ENCODE results near the gene HOOK2. TPM values are rescaled to one million over a fixed set of nuclear protein-coding genes. Genes with fewer than 3 reads are reported as not detected.

HOOK2 gene
- total and polyA plus RNA-seq, 7 experiments from 2014 or later = 4.0 to 37.5 (median 20.1) TPM

DNA sequence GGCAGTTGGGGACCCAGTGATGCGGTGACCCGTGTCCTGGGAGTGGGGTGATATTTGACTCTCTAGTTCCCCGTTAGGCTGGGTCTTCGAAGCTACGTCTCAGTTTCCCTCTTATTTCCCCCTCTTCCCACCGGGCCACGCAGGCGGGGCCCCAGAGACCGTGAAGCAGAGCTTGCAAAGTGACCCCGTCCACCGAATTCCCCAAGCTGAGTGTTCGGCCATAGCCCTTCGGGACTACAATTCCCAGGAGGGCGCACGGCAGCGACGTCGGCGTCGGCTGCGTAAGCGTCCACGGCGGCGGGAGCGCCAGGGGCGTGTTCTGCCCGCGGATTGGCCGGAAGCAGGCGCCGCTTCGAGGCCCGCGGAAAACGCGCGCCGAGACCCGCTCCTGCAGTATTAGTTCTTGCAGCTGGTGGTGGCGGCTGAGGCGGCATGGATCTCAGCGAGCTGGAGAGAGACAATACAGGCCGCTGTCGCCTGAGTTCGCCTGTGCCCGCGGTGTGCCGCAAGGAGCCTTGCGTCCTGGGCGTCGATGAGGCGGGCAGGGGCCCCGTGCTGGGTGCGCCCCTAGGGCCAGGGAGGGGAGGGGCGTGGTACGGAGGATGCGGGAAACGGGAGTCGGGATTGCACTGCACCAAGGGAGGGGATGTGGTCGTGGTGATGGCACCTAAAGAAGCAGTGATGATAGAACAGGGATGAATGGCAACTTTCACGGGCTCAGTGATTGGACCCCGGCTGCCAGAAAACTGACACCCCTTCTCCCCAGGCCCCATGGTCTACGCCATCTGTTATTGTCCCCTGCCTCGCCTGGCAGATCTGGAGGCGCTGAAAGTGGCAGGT, 31.1 kb upstream of the HOOK2 start, which contains the start of gene RNASEH2A:
Gene RNASEH2A (plus strand): TSS at position 343 of the 840 bp plus-strand sequence. CDS start 90 bp downstream, at position 433.
- Histone ChIP-seq H3K9me3 (ENCODE audit: control insufficient read depth in 2 of 3, low read length in 3 of 3) (no peaks in the 10 kb centered on the region), H3K36me3 (ENCODE audit: control insufficient read depth in 2 of 3, insufficient read depth in 3 of 3, low read length in 3 of 3) (peaks cover 0 to 9% (median 0%) of the 10 kb centered on the region in 3 experiments), H3K27ac (ENCODE audit: low read depth, low read length) (peak within 1 kb of the TSS; percentile 70), H3K27me3 (ENCODE audit: control insufficient read depth in 2 of 2, insufficient read depth in 2 of 2, low read length in 2 of 2) (no peaks in the 10 kb centered on the region), H3K4me3 (ENCODE audit: low read length) (peak within 1 kb of the TSS; percentile 73), H3K4me1 (ENCODE audit: control insufficient read depth in 2 of 2, insufficient read depth in 2 of 2, low read length in 2 of 2) (peaks cover 18% of the 10 kb centered on the region in 2 donors)
- ChIA-PET POLR2A (interaction anchor here (0.6 to 2.4 kb wide), 9 partner anchors 11 to 85 kb away, joined by 3 to 25 read pairs (median 6); partner anchors contain the start of gene JUNB), CTCF (interaction anchor here (0.7 to 1.5 kb wide), 4 partner anchors 11 to 48 kb away, joined by 3 to 5 read pairs (median 3); no protein-coding TSS in a partner anchor)
- peaks cover 15 to 26% (median 21%) of the 10 kb centered on the region in 7 donors for H3K4me1 Mint-ChIP-seq
- intact Hi-C loops (cut with micrococcal nuclease) = loop anchor here (1.0 to 2.0 kb wide), 4 partner anchors 14 to 132 kb away; partner anchors contain the start of genes GET3 (in 2 of the 2) and CALR (in 1 of the 2)
- peaks cover 0 to 6% (median 0%) of the 10 kb centered on the region in 5 donors for H3K27me3 Mint-ChIP-seq
- peak within 1 kb of the TSS; percentile 81 to 96 (median 91) for H3K4me3 Mint-ChIP-seq
- peaks cover 0 to 1% (median 0%) of the 10 kb centered on the region in 11 donors for H3K9me3 Mint-ChIP-seq
- DNase-seq = peak; percentile 74 to 87 (median 84)
- H3K36me3 Mint-ChIP-seq = peaks cover 0 to 7% (median 3%) of the 10 kb centered on the region in 5 donors
- peak within 1 kb of the TSS; percentile 71 to 94 (median 89) for H3K27ac Mint-ChIP-seq
- ATAC-seq = peak; percentile 95

DNA sequence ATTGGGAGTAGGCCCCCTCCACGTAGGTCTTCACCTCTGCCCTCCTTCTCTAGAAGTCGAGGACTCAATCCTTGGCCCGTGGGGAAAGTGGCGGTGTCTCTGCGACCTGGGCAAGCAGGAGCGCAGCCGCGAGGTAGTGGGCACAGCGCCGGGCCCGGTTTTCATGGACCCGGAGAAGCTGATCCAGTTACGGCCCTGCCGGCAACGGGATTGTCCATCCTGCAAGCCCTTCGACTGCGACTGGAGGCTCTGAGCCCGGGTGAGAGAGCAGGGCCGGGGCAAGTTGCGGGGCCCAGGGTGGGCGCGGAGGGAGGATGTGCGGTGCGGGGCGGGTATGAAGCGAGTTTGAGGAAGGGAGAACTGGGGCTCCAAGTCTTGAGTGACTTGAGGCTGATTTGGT, 28.7 kb upstream of the HOOK2 start:
- H3K9me3 Mint-ChIP-seq = peaks cover 0 to 1% (median 0%) of the 10 kb centered on the region in 11 donors
- Histone ChIP-seq H3K4me1 (ENCODE audit: control insufficient read depth in 2 of 2, insufficient read depth in 2 of 2, low read length in 2 of 2) (peaks cover 26 to 28% of the 10 kb centered on the region in 2 donors), H3K27ac (ENCODE audit: low read depth, low read length) (no peak overlapping the region), H3K27me3 (ENCODE audit: control insufficient read depth in 2 of 2, insufficient read depth in 2 of 2, low read length in 2 of 2) (no peaks in the 10 kb centered on the region), H3K4me3 (ENCODE audit: low read length) (no peak overlapping the region), H3K9me3 (ENCODE audit: control insufficient read depth in 2 of 3, low read length in 3 of 3) (no peaks in the 10 kb centered on the region), H3K36me3 (ENCODE audit: control insufficient read depth in 2 of 3, insufficient read depth in 3 of 3, low read length in 3 of 3) (peaks cover 0 to 23% (median 5%) of the 10 kb centered on the region in 3 experiments)
- CTCF ChIA-PET = interaction anchor here (1.4 kb wide), 1 partner anchor 44 kb away, joined by 5 read pairs; no protein-coding TSS in a partner anchor
- POLR2A ChIA-PET = interaction anchor here (1.6 to 5.1 kb wide), 3 partner anchors 12 to 26 kb away, joined by 5 to 31 read pairs (median 27); partner anchors contain the start of gene JUNB
- peaks cover 0 to 9% (median 3%) of the 10 kb centered on the region in 5 donors for H3K36me3 Mint-ChIP-seq
- ATAC-seq (no peak), DNase-seq (no peak)
- no peak overlapping the region for H3K27ac Mint-ChIP-seq
- intact Hi-C loops (cut with micrococcal nuclease) = loop anchor here in 1 of 2 donors (5.0 kb wide), 1 partner anchor 33 kb away; the partner anchor contains the start of gene MAST1
- peaks cover 0 to 6% (median 0%) of the 10 kb centered on the region in 5 donors for H3K27me3 Mint-ChIP-seq
- peak overlapping the region in 2 of 10 donors; percentile 14 to 64 for H3K4me3 Mint-ChIP-seq
- H3K4me1 Mint-ChIP-seq = peaks cover 15 to 42% (median 35%) of the 10 kb centered on the region in 7 donors

DNA sequence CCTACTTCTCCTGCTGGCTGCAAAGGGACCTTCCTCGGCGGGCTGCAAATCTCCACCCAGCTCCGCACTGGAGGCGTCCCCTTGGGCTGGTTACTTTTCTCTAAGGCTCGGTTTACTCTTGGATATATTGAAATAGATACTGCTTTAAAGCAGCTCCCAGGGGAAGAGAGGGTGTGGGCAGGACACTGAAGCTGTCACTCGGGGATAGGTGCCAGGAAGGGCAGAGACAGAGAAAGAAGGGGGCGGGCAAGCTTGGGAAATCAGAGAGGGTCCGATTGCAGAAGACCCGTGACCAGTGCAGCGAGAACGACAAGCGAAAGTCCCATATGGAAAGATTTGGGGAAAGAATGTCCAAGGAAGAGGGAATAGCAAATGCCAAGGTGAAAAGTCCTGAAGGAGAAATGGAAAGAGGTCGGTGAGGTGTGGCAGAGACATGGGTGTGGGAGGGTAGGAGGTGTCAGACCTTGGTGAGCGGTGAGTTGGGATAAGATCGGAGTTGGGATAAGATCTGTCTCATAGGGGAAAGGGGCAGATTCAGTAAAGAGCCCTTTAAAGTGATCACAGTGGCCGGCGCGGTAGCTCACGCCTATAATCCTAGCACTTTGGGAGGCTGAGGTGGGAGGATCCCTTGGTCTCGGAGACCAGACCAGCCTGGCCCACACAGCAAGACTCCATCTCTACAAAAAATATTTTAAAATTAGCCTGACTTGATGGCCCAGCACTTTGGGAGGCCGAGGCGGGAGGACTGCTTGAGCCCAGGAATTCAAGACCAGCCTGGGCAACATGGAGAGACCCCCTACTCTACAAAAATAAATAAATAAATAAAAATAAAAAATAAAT, 27.1 kb upstream of the HOOK2 start:
- H3K27ac ChIP-seq (ENCODE audit: low read depth, low read length) = peak overlapping the region; percentile 86

DNA sequence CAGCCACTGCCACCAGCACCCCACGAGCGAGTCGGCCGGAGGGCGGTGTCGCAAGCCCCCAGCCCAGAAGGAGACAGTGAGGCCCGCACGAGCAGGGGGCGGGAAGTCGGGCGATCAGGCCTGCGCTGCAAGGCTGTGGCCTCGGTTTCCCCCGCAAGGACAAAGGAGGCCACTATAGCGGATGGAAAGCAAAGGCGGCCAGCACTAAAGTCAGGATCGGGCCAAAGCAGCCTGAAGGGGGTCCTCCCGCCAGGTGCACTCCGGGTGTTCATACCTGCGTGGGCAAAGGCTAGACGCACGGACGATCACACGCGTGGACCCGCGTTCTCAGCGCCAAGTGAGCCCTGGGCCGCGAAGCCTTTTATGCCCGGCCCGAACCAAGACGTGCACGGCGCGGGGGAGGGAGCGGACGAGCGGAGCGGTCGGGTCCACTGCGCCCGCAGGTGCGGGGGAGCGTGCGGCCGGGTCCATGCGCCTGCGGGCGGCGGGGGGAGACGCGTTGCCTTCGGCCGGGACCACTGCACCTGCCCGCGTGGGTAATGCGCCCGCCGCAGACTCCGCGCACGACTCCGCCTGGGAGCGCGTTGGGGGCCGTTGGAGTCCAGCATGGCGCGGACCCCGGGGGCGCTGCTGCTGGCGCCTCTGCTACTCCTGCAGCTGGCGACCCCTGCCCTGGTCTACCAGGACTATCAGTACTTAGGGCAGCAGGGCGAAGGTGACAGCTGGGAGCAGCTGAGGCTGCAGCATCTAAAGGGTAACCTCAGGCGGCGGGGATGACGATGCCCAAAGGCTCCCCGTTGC, 26.3 kb upstream of the HOOK2 start, which contains the start of the genes PRDX2 and THSD8:
Gene PRDX2 (minus strand): TSS at position 335 of the 801 bp plus-strand sequence. CDS start 539 bp downstream, outside the sequence.
Gene THSD8 (plus strand): TSS at position 604 of the 801 bp plus-strand sequence. CDS start 3 bp downstream, at position 607.
- intact Hi-C loops (cut with micrococcal nuclease) = loop anchor here (2.0 to 5.0 kb wide), 2 partner anchors 36 to 67 kb away; partner anchors contain the start of genes MAST1 (in 1 of the 2) and TRIR (in 1 of the 2)
- peaks cover 12 to 33% (median 31%) of the 10 kb centered on the region in 7 donors for H3K4me1 Mint-ChIP-seq

More for the DNA sequence above, 27.1 kb upstream of the HOOK2 start:
- Mint-ChIP-seq H3K4me3 (peak overlapping the region; percentile 85 to 91 (median 88)), H3K9me3 (peaks cover 0 to 1% (median 0%) of the 10 kb centered on the region in 11 donors), H3K36me3 (peaks cover 0 to 6% (median 0%) of the 10 kb centered on the region in 5 donors), H3K27ac (peak overlapping the region in 7 of 9 donors; percentile 21 to 90 (median 71)), H3K4me1 (peaks cover 15 to 37% (median 34%) of the 10 kb centered on the region in 7 donors), H3K27me3 (peaks cover 0 to 6% (median 0%) of the 10 kb centered on the region in 5 donors)
- intact Hi-C loops (cut with micrococcal nuclease) = loop anchor here in 1 of 2 donors (5.0 kb wide), 1 partner anchor 35 kb away; the partner anchor contains the start of gene MAST1
- Histone ChIP-seq H3K27me3 (ENCODE audit: control insufficient read depth in 2 of 2, insufficient read depth in 2 of 2, low read length in 2 of 2) (no peaks in the 10 kb centered on the region), H3K9me3 (ENCODE audit: control insufficient read depth in 2 of 3, low read length in 3 of 3) (no peaks in the 10 kb centered on the region), H3K4me1 (ENCODE audit: control insufficient read depth in 2 of 2, insufficient read depth in 2 of 2, low read length in 2 of 2) (peaks cover 26 to 28% of the 10 kb centered on the region in 2 donors), H3K4me3 (ENCODE audit: low read length) (peak overlapping the region; percentile 88), H3K36me3 (ENCODE audit: control insufficient read depth in 2 of 3, insufficient read depth in 3 of 3, low read length in 3 of 3) (peaks cover 0 to 28% (median 5%) of the 10 kb centered on the region in 3 experiments)
- ChIA-PET CTCF (interaction anchor here (1.0 to 9.8 kb wide), 4 partner anchors 26 to 45 kb away, joined by 5 to 169 read pairs (median 6); partner anchors contain the start of gene HOOK2), POLR2A (interaction anchor here (0.5 to 5.1 kb wide), 9 partner anchors 10 to 188 kb away, joined by 3 to 31 read pairs (median 3); partner anchors contain the start of genes GCDH and JUNB)
- DNase-seq (no peak), ATAC-seq (no peak)

More for the DNA sequence above, 26.3 kb upstream of the HOOK2 start, which contains the start of the genes PRDX2 and THSD8:
- DNase-seq (peak; percentile 50 to 81 (median 66)), ATAC-seq (peak; percentile 76)
- Mint-ChIP-seq H3K9me3 (peaks cover 0 to 1% (median 0%) of the 10 kb centered on the region in 11 donors), H3K36me3 (peaks cover 0 to 7% (median 0%) of the 10 kb centered on the region in 5 donors), H3K27ac (peak within 1 kb of the TSS; percentile 59 to 90 (median 78)), H3K4me3 (peak within 1 kb of the TSS; percentile 85 to 92 (median 88)), H3K27me3 (peaks cover 0 to 6% (median 0%) of the 10 kb centered on the region in 5 donors)
- H3K9me3 ChIP-seq (ENCODE audit: control insufficient read depth in 2 of 3, low read length in 3 of 3) = no peaks in the 10 kb centered on the region
- peak within 1 kb of the TSS; percentile 88 for H3K4me3 ChIP-seq (ENCODE audit: low read length)
- peaks cover 0 to 28% (median 5%) of the 10 kb centered on the region in 3 experiments for H3K36me3 ChIP-seq (ENCODE audit: control insufficient read depth in 2 of 3, insufficient read depth in 3 of 3, low read length in 3 of 3)
- H3K27me3 ChIP-seq (ENCODE audit: control insufficient read depth in 2 of 2, insufficient read depth in 2 of 2, low read length in 2 of 2) = no peaks in the 10 kb centered on the region
- ChIA-PET CTCF (interaction anchor here (0.9 to 9.8 kb wide), 5 partner anchors 19 to 46 kb away, joined by 3 to 169 read pairs (median 8); partner anchors contain the start of gene HOOK2), POLR2A (interaction anchor here (0.7 to 5.1 kb wide), 7 partner anchors 9 to 89 kb away, joined by 3 to 31 read pairs (median 3); partner anchors contain the start of genes GCDH and JUNB)
- H3K27ac ChIP-seq (ENCODE audit: low read depth, low read length) = peak within 1 kb of the TSS; percentile 86
- H3K4me1 ChIP-seq (ENCODE audit: control insufficient read depth in 2 of 2, insufficient read depth in 2 of 2, low read length in 2 of 2) = peaks cover 19 to 20% of the 10 kb centered on the region in 2 donors

All from naive thymus-derived CD4-positive, alpha-beta T cell (primary cell).